ENCODE data around the gene ACTN4.

DNA sequence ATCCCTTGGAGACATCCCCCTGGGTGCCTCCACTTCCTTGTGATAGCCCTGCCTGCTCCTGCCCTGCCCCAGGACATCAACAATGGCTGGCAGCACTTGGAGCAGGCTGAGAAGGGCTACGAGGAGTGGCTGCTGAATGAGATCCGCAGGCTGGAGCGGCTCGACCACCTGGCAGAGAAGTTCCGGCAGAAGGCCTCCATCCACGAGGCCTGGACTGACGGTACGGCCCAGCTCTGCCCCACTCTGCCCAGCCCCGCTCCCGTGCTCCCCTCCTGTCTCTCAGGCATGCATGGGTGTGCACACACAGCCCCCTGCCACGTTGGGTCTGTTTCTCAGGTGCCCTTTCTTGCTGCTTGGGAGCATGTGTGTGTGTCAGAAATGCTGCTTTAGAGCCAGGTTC lies 70.4 kb downstream of the ACTN4 start:
- TF ChIP-seq, protein P1, sequence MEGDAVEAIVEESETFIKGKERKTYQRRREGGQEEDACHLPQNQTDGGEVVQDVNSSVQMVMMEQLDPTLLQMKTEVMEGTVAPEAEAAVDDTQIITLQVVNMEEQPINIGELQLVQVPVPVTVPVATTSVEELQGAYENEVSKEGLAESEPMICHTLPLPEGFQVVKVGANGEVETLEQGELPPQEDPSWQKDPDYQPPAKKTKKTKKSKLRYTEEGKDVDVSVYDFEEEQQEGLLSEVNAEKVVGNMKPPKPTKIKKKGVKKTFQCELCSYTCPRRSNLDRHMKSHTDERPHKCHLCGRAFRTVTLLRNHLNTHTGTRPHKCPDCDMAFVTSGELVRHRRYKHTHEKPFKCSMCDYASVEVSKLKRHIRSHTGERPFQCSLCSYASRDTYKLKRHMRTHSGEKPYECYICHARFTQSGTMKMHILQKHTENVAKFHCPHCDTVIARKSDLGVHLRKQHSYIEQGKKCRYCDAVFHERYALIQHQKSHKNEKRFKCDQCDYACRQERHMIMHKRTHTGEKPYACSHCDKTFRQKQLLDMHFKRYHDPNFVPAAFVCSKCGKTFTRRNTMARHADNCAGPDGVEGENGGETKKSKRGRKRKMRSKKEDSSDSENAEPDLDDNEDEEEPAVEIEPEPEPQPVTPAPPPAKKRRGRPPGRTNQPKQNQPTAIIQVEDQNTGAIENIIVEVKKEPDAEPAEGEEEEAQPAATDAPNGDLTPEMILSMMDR (conservative IDR thresholded peaks at IDR 0.05; ENCODE audit: low read length), result no peak
- no peak for TF ChIP-seq EZH2phosphoT487 (IDR thresholded peaks at IDR 0.05; ENCODE audit: borderline replicate concordance, low read depth, low read length)
